GM12801 (cell line): ENCODE results near the gene SIGLEC15.

Experiments used
- CTCF ChIP-seq: IDR thresholded peaks from one replicate; pipeline ENCODE4 v1.5.1; 2011; ENCODE audit warnings: control low read depth; ENCODE audit not compliant: insufficient read length; ENCODE audit errors: extremely low read depth

The SIGLEC15 gene

GRCh38 chr18:45785134-45785533 is 40.3 kb upstream of the SIGLEC15 start:
- TF ChIP-seq CTCF, result no peak

GRCh38 chr18:45786941-45787340 is 38.5 kb upstream of the SIGLEC15 start:
- no peak for TF ChIP-seq CTCF

- TF ChIP-seq CTCF, result no peak
These were observed 38.1 kb upstream of the SIGLEC15 start for GRCh38 chr18:45787346-45787745.

- TF ChIP-seq CTCF, result no peak
These were observed 36.6 kb upstream of the SIGLEC15 start for GRCh38 chr18:45788861-45789260.

- no peak for TF ChIP-seq CTCF
These were observed 32.8 kb upstream of the SIGLEC15 start for GRCh38 chr18:45792506-45793263.

GRCh38 chr18:45793264-45793965 is 32.1 kb upstream of the SIGLEC15 start:
- TF ChIP-seq CTCF, result no peak

GRCh38 chr18:45801416-45802004 is 24.0 kb upstream of the SIGLEC15 start:
- no peak for TF ChIP-seq CTCF
